Measurements from ENCODE around the gene HMGN1. TPM values are rescaled to one million over a fixed set of nuclear protein-coding genes. Genes with fewer than 3 reads are reported as not detected.

Gene HMGN1
- total and polyA plus RNA-seq, 12 donors: 86.5 to 254 (median 130) TPM

DNA sequence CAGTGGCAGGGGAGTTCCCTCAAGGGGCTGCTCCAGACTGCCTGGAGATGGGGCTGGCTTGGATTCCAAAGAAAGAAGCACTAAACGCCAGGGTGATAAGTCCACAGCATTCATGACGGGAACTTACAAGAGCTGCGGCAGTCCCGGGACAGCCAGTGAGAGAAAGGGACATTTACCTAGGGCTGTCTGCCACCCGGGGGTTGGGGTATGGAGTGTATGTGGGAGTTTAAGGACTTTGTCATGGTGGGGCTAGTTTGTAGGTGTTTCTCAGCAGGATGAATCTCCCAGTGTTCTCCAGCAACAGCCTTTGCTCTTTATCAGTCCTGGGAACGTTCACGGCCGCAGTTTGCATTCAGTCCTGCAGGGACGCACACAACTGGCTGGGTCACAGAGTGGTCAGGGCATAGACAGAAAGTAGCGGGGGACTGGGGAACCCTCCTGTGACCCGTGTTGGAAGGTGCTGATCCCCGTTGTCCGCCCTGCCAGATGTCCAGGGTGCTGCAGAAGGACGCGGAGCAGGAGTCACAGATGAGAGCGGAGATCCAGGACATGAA is 41.4 kb upstream of the HMGN1 start:
- no peak overlapping the region for H3K27ac ChIP-seq
- 72 to 83% (median 80%) methylated on average over 13 to 16 of the region's 16 CpGs for WGBS, 4 donors
- H3K36me3 ChIP-seq (replicated peaks in 1 of 2): peaks cover 0 to 21% of the 10 kb centered on the region in 2 donors
- TF ChIP-seq CTCF (IDR thresholded peaks at IDR 0.05): no peak
- no peak for TF ChIP-seq POLR2A (IDR thresholded peaks at IDR 0.05)
- intact Hi-C loops (cut with DNase I): loop anchor here in 1 of 2 donors (2.0 to 5.0 kb wide), 2 partner anchors 15 to 78 kb away; partner anchors contain the start of gene BRWD1
- H3K9me3 ChIP-seq (replicated peaks in 1 of 3): no peaks in the 10 kb centered on the region
- peak in 1 of 7 donors; percentile 56 for DNase-seq
- H3K4me1 ChIP-seq (replicated peaks in 1 of 2): peaks cover 4 to 26% of the 10 kb centered on the region in 2 donors
- H3K27me3 ChIP-seq: no peaks in the 10 kb centered on the region
- H3K4me3 ChIP-seq: no peak overlapping the region

DNA sequence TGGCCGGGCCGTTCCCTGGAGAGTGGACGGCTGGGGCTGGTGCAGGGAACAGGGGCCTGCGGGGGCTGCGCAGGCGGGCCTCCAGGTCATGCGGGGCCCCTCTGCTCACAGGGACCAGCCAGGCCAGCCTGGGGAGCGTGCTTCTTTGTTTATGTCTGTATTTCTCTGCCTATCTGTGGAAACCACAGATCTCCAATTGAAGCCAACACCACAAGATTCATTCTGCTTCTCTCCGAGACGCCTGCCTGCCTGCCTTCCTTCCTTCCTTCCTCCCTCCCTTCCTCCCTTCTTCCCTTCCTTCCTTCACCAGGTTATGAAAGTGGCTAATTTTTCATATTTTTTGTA is 39.9 kb upstream of the HMGN1 start:
- TF ChIP-seq CTCF (IDR thresholded peaks at IDR 0.05) (peak in 3 of 6 experiments; percentile 2 to 20 (median 5)), POLR2A (IDR thresholded peaks at IDR 0.05) (no peak)
- peak overlapping the region in 1 of 5 donors; percentile 86 for H3K27ac ChIP-seq

GRCh38 chr21:39388038-39388810 is 39.3 kb upstream of the HMGN1 start:
- Histone ChIP-seq H3K9me3 (replicated peaks in 1 of 3) (no peaks in the 10 kb centered on the region), H3K27me3 (no peaks in the 10 kb centered on the region), H3K27ac (peak overlapping the region; percentile 2 to 86 (median 67)), H3K4me3 (peak overlapping the region in 2 of 4 donors; percentile 20 to 68), H3K4me1 (replicated peaks in 1 of 2) (peaks cover 4 to 26% of the 10 kb centered on the region in 2 donors), H3K36me3 (replicated peaks in 1 of 2) (peaks cover 0 to 16% of the 10 kb centered on the region in 2 donors)
- TF ChIP-seq CTCF (IDR thresholded peaks at IDR 0.05) (peak; percentile 80 to 97 (median 90)), POLR2A (IDR thresholded peaks at IDR 0.05) (no peak)
- peak; percentile 88 to 94 (median 92) for DNase-seq
- WGBS, 4 donors: 14 to 18% (median 16%) methylated on average over 24 to 35 of the region's 35 CpGs
- intact Hi-C loops (cut with DNase I): loop anchor here (5.0 to 10.0 kb wide), 2 partner anchors 76 to 203 kb away; partner anchors contain the start of genes BRWD1 (in 1 of the 2) and PSMG1 (in 1 of the 2)

More for the DNA sequence above, 39.9 kb upstream of the HMGN1 start:
- H3K4me3 ChIP-seq: peak overlapping the region in 1 of 4 donors; percentile 68
- intact Hi-C loops (cut with DNase I): loop anchor here (5.0 to 10.0 kb wide), 2 partner anchors 76 to 204 kb away; partner anchors contain the start of genes BRWD1 (in 1 of the 2) and PSMG1 (in 1 of the 2)
- DNase-seq: no peak
- H3K4me1 ChIP-seq (replicated peaks in 1 of 2): peaks cover 4 to 26% of the 10 kb centered on the region in 2 donors
- 2 to 16% (median 4%) methylated on average over 3 to 10 of the region's 10 CpGs for WGBS, 4 donors
- no peaks in the 10 kb centered on the region for H3K27me3 ChIP-seq
- H3K36me3 ChIP-seq (replicated peaks in 1 of 2): peaks cover 0 to 21% of the 10 kb centered on the region in 2 donors
- no peaks in the 10 kb centered on the region for H3K9me3 ChIP-seq (replicated peaks in 1 of 3)

DNA sequence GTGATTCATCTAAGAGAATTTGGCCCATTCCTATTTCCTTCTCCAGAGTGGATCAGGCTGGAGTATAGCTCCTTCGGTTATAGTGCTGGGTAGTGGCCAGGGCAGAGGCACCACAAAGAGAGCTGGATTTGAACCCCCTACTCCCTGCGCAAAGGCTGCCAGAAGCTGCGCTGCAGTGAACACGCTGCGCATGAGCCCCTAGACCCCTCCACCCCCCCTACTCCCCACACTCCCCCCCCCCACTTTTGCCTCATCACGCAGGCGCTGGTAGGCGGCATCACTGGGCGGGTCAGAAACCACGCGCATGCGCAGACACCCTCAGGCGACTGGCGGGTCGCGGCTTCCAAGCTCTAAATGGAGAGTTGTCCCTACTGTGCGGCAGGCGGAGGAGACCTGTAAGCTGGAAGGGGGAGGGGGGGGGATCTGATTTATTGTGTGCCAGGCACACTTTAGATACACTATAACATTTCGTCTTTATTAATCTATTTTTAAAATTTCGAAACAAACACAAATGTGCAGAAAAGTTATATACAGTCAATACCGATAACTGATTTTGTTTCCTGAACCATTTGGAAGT is 38.7 kb upstream of the HMGN1 start:
- Histone ChIP-seq H3K4me3 (peak overlapping the region in 2 of 4 donors; percentile 20 to 68), H3K36me3 (replicated peaks in 1 of 2) (peaks cover 0 to 10% of the 10 kb centered on the region in 2 donors), H3K9me3 (replicated peaks in 1 of 3) (no peaks in the 10 kb centered on the region), H3K27me3 (no peaks in the 10 kb centered on the region), H3K4me1 (replicated peaks in 1 of 2) (peaks cover 4 to 26% of the 10 kb centered on the region in 2 donors), H3K27ac (peak overlapping the region; percentile 2 to 86 (median 67))
- WGBS, 4 donors: 2 to 24% (median 8%) methylated on average over 11 to 21 of the region's 21 CpGs
- DNase-seq: peak; percentile 90 to 95 (median 94)
- no peak for TF ChIP-seq CTCF (IDR thresholded peaks at IDR 0.05)
- peak in 1 of 2 donors; percentile 63 for TF ChIP-seq POLR2A (IDR thresholded peaks at IDR 0.05)
- intact Hi-C loops (cut with DNase I): loop anchor here (5.0 to 10.0 kb wide), 2 partner anchors 75 to 203 kb away; partner anchors contain the start of genes BRWD1 (in 1 of the 2) and PSMG1 (in 1 of the 2)

Measured in adrenal gland (tissue), 12 donors.